GM12891 (cell line): ENCODE data around the gene SLC29A2.

Experiments
- DNase-seq: peaks from one replicate; pipeline ENCODE4 v3.0.0; 2011; ENCODE audit warnings: low spot score; ENCODE audit not compliant: insufficient read length
- FAIRE-seq: peaks from 2 replicates; lab custom pipeline; 2011; peaks lifted over from hg19 to GRCh38; lab: Jason Lieb, UNC
- PAX5 ChIP-seq: IDR thresholded peaks from 2 replicates; pipeline ENCODE4 v1.6.1; 2011; ENCODE audit warnings: low read length, moderate library complexity, mild to moderate bottlenecking; ENCODE audit not compliant: insufficient read depth, severe bottlenecking
- POLR2A ChIP-seq: IDR thresholded peaks from 2 replicates; pipeline ENCODE4 v1.6.1; 2011; ENCODE audit warnings: low read depth, low read length, control low read depth
- POLR2AphosphoS5 ChIP-seq: IDR thresholded peaks from 2 replicates; pipeline ENCODE4 v1.6.1; 2011; ENCODE audit warnings: low read depth, low read length, control low read depth
- POU2F2 ChIP-seq: IDR thresholded peaks from 2 replicates; pipeline ENCODE4 v1.6.1; 2011; ENCODE audit warnings: low read depth, mild to moderate bottlenecking, control low read depth, low read length, moderate library complexity
- SPI1 ChIP-seq: IDR thresholded peaks from 2 replicates; pipeline ENCODE4 v1.6.1; 2011; ENCODE audit warnings: low read depth, low read length, control low read depth
- TAF1 ChIP-seq: IDR thresholded peaks from 2 replicates; pipeline ENCODE4 v1.6.1; 2011; ENCODE audit warnings: low read depth, low read length, control low read depth

Gene SLC29A2

GRCh38 chr11:66347425-66348276 is 23.9 kb downstream of the SLC29A2 start, which contains the start of gene B4GAT1:
TSS of gene B4GAT1 (minus strand) at chr11:66347629. CDS start at chr11:66347545, 84 bp downstream.
- DNase-seq, result peak; percentile 71
- TF ChIP-seq SPI1 (no peak), TAF1 (no peak), PAX5 (no peak), POU2F2 (peak; percentile 21; the same call in 1 of the 2 replicates), POLR2AphosphoS5 (peak; percentile 43; the same call in 1 of the 2 replicates), POLR2A (peak; percentile 53; the same call in 1 of the 2 replicates)
- FAIRE-seq, result peak; percentile 88

DNA sequence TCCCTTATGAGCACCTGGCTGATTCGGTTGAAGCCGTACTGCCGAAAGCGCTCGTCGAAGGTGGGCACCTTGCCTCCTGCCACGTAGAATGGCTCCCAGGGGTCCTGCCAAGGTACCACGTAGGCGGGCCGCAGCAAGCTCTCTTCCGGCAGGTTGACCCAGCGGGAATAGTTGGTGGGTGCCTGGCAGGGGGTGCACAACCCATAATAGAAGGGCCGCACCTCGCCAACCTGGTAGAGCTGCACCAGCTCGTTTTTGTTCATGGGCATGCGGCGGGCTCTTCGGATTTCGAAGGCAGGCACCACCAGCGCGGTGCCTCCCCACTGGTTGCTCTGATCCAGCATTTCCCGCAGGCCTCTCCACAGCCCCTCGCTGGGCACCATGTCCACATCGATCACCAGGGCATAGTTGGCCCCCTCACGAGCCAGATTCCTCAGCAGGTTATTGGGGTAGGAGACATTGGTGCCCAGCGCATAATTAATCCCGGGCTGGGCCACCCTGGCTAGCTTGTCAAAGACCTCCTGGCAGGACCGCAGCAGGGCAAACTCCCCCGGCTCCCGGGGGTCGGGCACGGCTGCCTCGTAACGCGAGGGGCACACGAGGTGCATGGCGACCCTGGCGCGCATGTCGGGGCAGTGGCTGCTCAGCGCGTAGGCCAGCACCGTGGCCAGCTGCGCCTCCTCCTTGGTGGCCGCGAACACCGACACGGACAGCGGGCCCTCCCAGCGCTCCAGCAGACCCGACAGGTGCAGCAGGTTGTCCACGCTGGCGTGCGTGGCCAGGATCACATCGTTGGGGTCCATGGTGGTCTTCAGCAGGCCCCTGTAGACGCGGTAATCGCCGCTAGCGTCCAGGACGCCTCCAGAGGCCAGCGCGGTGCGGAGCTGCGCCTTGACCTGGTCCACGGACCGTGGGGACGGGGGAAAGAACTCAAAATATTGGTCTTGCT is 24.8 kb downstream of the SLC29A2 start:
- DNase-seq (no peak), FAIRE-seq (peak; percentile 74)
- TF ChIP-seq POU2F2 (no peak), TAF1 (no peak), PAX5 (no peak)

GRCh38 chr11:66345316-66345649 is 26.3 kb downstream of the SLC29A2 start:
- FAIRE-seq, result no peak
- no peak for DNase-seq
- TF ChIP-seq POLR2AphosphoS5 (no peak), TAF1 (no peak), POLR2A (no peak), POU2F2 (no peak), PAX5 (no peak), SPI1 (no peak)

- TF ChIP-seq TAF1 (peak; percentile 63), SPI1 (no peak), POLR2A (peak; percentile 93), PAX5 (no peak), POU2F2 (peak; percentile 70), POLR2AphosphoS5 (peak; percentile 86)
- FAIRE-seq (peak; percentile 92), DNase-seq (peak; percentile 96)
Observed at GRCh38 chr11:66344550-66345315, 26.8 kb downstream of the SLC29A2 start, which contains the start of gene BRMS1. TSS of gene BRMS1 (minus strand) at chr11:66345104. CDS start at chr11:66342234, 2,870 bp downstream.

DNA sequence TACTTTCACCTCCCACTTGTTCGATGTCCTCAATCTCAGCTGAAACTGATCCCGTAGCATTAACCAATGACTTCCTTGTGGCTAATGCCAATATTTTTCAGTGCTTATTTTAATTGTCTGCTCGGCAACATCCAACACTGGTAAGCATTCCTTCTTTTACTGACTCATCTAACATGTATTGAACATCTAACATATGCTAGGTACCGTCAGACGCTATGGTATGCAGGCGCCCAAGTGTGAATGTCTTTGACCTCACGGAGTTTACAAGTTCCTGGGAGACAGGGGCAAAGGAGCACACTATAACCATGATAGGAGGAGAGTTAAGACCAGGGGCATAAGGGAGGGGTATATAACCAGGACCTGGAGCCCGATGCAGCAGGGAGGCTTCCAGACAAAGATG is 28.4 kb downstream of the SLC29A2 start:
- FAIRE-seq, result no peak
- no peak for DNase-seq
- TF ChIP-seq POU2F2 (no peak), POLR2A (no peak), POLR2AphosphoS5 (no peak), TAF1 (no peak), PAX5 (no peak)

GRCh38 chr11:66341502-66342126 is 29.9 kb downstream of the SLC29A2 start:
- no peak for TF ChIP-seq PAX5
- TF ChIP-seq POU2F2, result no peak
- TF ChIP-seq POLR2A, result no peak
- TF ChIP-seq SPI1, result no peak
- TF ChIP-seq TAF1, result no peak
- TF ChIP-seq POLR2AphosphoS5, result no peak
- DNase-seq (no peak), FAIRE-seq (no peak)

DNA sequence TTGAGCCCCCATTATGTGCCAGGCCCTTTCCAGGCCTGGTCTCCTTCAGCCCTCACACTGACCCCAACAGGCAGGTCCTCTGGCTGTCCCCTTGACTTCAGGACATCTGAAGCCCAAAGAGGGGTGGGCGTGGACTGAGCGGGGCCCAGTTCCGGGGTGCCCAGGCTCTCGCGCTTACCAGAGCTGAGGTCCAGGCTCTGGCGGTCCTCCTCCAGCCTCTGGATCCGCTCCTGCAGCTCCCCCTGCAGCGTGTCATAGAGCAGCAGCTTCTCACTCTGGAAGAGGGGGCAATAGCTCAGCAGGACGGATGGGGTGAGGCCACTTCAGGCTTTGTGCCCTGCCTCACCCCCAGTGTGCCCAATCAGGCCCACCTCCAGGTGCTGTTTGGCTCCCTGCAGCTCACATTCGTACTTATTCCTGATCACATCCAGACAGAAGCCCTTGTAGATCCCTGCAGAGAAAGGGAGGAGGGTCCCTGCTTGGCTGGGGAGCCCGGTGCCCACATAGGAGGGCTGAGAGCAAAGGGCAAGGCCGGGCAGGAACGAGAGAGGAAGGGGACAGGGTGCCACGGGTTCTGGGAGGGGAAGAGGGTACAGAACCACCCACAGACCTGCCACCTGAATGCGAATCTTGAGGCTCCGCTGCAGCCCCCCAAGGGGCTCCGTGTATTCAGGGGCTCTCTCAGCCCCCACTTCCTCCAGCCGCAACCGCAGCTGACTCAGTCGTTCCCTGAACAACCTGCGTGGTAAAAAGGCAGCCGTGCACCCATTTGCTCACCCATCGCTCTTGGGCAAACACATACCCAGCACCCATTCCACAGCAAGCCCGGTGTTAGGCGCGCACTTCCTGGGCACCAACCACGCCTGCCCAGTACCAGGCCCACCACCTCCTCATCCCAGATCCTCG is 30.7 kb downstream of the SLC29A2 start:
- TF ChIP-seq POU2F2 (no peak), TAF1 (no peak), PAX5 (no peak)
- DNase-seq, result no peak
- FAIRE-seq, result no peak

- no peak for DNase-seq
- TF ChIP-seq TAF1 (no peak), PAX5 (no peak), POU2F2 (no peak), SPI1 (no peak), POLR2A (no peak), POLR2AphosphoS5 (no peak)
- FAIRE-seq, result no peak
Observed at GRCh38 chr11:66339686-66340483, 31.7 kb downstream of the SLC29A2 start.
